Vagina (tissue), 2 donors: ENCODE data around the gene KPNA2. TPM values are rescaled to one million over a fixed set of nuclear protein-coding genes. Genes with fewer than 3 reads are reported as not detected.

Experiments
- DNase-seq, 2 donors: peaks; one replicate each; pipeline ENCODE4 v3.0.0-alpha.2; 2017; ENCODE audit errors: extremely low spot score in 2 of 2
- H3K27ac ChIP-seq: fragments of 200-600 bp; sonication (generic); one replicate; pipeline ENCODE4 v1.5.1; 2019
- H3K27me3 ChIP-seq: fragments of 200-600 bp; sonication (generic); one replicate; pipeline ENCODE4 v1.5.1; 2019
- H3K36me3 ChIP-seq, 2 donors: fragments of 200-600 bp; sonication (generic); one replicate each; pipeline ENCODE4 v1.5.1; 2017 to 2019
- H3K4me1 ChIP-seq: fragments of 200-600 bp; sonication (generic); one replicate; pipeline ENCODE4 v1.5.1; 2019
- H3K4me3 ChIP-seq, 2 donors: fragments of 200-600 bp; sonication (generic); 1 replicate in 1 of 2; 2 replicates in 1 of 2; pipeline ENCODE4 v1.5.1; 2016 to 2019
- H3K9me3 ChIP-seq: fragments of 200-600 bp; sonication (generic); one replicate; pipeline ENCODE4 v1.5.1; 2019
- POLR2A ChIP-seq, 2 donors: fragments of 450-650 bp; IDR thresholded peaks; one replicate each; pipeline ENCODE4 v1.6.1; 2017; ENCODE audit warnings: antibody characterized with exemption in 2 of 2, mild to moderate bottlenecking in 2 of 2, moderate library complexity in 2 of 2
- POLR2AphosphoS5 ChIP-seq, 2 donors: sonication (generic); formaldehyde crosslinking; IDR thresholded peaks; one replicate each; pipeline ENCODE4 v1.9.0; 2017; ENCODE audit warnings: antibody characterized with exemption in 2 of 2, mild to moderate bottlenecking in 2 of 2, low read depth in 1 of 2; ENCODE audit not compliant: insufficient read depth in 1 of 2
- intact Hi-C: fragments of 100-400 bp; cut with DNase I; formaldehyde crosslinking; loops from one replicate; pipeline ENCODE4 v1.15.1; 2023
- total RNA-seq: library from RNA; depleted of rRNA; stranded (reverse); fragments of >200 nt; gene quantifications from one replicate; pipeline ENCODE4 v1.2.3, GENCODE V29; 2016
- TF ChIP-seq, protein P1 (sequence below), 3 experiments: fragments of 450-650 bp in 2 of 3; fragments of 200-600 bp in 1 of 3; sonication (generic) in 1 of 3; IDR thresholded peaks; one replicate each; pipeline ENCODE4 v1.5.1; 2017 to 2019; ENCODE audit warnings: antibody characterized with exemption in 3 of 3, mild to moderate bottlenecking in 2 of 3, moderate library complexity in 2 of 3

The KPNA2 gene
- total RNA-seq, 1 donor from 2014 or later = 29.7 TPM

DNA sequence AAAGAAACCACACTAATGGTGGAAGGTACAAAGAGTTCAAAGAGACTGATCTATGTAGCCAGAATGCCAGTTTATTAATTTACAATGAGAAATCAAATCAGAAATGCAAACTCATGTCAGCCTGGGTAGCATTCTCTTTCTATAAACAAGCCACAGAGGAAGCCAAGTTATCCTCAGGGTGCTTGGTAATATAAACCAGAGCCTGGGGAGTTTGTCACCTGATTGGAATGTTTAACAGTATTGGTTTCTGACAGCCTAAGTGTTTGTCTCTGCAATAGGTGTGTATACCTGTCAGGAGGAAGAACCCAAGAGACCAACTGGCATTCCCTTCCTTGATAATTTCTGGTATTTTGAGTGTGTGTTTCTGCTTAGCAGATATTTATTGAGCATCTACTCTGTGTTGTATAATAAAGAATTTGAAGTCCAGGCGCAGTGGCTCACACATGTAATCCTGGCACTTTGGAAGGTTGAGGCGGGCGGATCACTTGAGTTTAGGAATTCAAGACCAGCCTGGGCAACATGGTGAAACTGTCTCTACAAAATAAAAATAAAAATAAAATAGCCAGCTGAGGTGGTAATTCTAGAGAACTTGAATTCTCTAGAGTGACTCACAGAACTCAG is 36.1 kb upstream of the KPNA2 start:
- no peak for DNase-seq
- H3K4me3 ChIP-seq = no peak overlapping the region
- no peaks in the 10 kb centered on the region for H3K27me3 ChIP-seq
- TF ChIP-seq POLR2A (IDR thresholded peaks at IDR 0.05) (no peak), POLR2AphosphoS5 (IDR thresholded peaks at IDR 0.05; ENCODE audit: insufficient read depth in 1 of 2, low read depth in 1 of 2) (no peak)
- TF ChIP-seq, protein P1, sequence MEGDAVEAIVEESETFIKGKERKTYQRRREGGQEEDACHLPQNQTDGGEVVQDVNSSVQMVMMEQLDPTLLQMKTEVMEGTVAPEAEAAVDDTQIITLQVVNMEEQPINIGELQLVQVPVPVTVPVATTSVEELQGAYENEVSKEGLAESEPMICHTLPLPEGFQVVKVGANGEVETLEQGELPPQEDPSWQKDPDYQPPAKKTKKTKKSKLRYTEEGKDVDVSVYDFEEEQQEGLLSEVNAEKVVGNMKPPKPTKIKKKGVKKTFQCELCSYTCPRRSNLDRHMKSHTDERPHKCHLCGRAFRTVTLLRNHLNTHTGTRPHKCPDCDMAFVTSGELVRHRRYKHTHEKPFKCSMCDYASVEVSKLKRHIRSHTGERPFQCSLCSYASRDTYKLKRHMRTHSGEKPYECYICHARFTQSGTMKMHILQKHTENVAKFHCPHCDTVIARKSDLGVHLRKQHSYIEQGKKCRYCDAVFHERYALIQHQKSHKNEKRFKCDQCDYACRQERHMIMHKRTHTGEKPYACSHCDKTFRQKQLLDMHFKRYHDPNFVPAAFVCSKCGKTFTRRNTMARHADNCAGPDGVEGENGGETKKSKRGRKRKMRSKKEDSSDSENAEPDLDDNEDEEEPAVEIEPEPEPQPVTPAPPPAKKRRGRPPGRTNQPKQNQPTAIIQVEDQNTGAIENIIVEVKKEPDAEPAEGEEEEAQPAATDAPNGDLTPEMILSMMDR (IDR thresholded peaks at IDR 0.05) = no peak
- intact Hi-C loops = no loop called here
- no peak overlapping the region for H3K27ac ChIP-seq
- H3K36me3 ChIP-seq = no peaks in the 10 kb centered on the region
- no peaks in the 10 kb centered on the region for H3K9me3 ChIP-seq
- H3K4me1 ChIP-seq = peaks cover 19% of the 10 kb centered on the region

DNA sequence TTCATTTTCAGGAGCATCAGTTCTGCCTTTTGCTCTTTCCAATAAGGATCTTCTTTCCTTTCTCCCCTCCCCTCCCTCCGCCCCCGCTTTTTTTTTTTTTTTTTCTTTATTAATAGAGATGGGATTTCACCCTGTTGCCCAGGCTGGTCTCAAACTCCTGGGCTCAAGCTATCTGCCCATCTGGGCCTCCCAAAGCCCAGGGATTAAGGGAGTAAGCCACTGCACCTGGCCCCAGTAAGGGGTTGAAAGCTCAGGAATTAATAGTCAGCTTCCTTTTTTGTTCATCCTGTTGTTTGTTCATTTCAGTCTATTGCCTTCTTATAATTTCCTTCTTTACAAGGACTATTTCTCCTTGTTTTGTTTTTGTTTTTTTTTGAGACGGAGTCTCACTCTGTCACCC is 31.3 kb upstream of the KPNA2 start:
- H3K27me3 ChIP-seq = no peaks in the 10 kb centered on the region
- DNase-seq = no peak
- H3K27ac ChIP-seq = no peak overlapping the region
- no peak overlapping the region for H3K4me3 ChIP-seq
- intact Hi-C loops = no loop called here
- H3K9me3 ChIP-seq = no peaks in the 10 kb centered on the region
- TF ChIP-seq, protein P1 (IDR thresholded peaks at IDR 0.05) = no peak
- TF ChIP-seq POLR2A (IDR thresholded peaks at IDR 0.05) (no peak), POLR2AphosphoS5 (IDR thresholded peaks at IDR 0.05; ENCODE audit: insufficient read depth in 1 of 2, low read depth in 1 of 2) (no peak)
- no peaks in the 10 kb centered on the region for H3K36me3 ChIP-seq
- H3K4me1 ChIP-seq = no peaks in the 10 kb centered on the region

DNA sequence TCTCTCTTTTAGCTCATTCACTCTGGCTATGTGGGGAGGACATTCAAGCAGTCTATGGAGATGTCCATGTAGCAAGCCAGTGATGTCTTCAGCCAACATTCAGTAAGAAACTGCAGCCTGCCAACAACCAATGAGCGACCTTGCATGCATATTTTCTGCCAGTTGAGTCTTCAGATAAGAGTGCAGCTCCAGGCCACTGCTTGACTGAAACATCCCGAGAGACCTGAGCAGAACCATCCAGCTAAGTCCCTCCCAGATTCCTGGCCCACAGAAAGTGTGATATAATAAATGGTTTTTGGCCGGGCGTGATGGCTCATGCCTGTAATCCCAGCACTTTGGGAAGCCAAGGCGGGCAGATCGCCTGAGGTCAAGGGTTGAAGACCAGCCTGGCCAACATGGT is 28.7 kb upstream of the KPNA2 start:
- Histone ChIP-seq H3K27me3 (no peaks in the 10 kb centered on the region), H3K4me3 (no peak overlapping the region), H3K9me3 (no peaks in the 10 kb centered on the region), H3K4me1 (no peaks in the 10 kb centered on the region), H3K36me3 (no peaks in the 10 kb centered on the region), H3K27ac (no peak overlapping the region)
- TF ChIP-seq, protein P1 (IDR thresholded peaks at IDR 0.05) = no peak
- TF ChIP-seq POLR2A (IDR thresholded peaks at IDR 0.05) (no peak), POLR2AphosphoS5 (IDR thresholded peaks at IDR 0.05; ENCODE audit: insufficient read depth in 1 of 2, low read depth in 1 of 2) (no peak)
- intact Hi-C loops = no loop called here
- no peak for DNase-seq

DNA sequence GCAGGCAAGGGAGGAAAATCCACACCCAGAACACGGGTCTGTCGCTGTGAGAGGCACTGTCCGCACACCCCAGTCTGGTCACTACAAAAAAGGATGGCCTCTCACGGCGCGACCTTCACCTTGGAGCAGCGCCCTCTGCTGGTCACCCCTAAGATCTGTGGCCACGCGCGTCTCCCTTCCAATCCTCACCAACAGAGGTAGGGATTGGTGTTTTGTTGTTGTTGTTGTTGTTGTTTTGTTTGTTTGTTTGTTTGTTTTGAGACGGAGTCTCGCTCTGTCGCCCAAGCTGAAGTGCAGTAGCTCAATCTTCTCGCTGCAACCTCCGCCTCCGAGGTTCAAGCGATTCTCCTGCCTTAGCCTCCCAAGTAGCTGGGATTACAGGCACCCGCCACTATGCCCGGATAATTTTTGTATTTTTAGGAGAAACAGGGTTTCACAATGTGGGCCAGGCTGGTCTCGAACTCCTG is 24.3 kb upstream of the KPNA2 start:
- Histone ChIP-seq H3K9me3 (no peaks in the 10 kb centered on the region), H3K36me3 (no peaks in the 10 kb centered on the region), H3K4me1 (no peaks in the 10 kb centered on the region), H3K4me3 (no peak overlapping the region), H3K27me3 (no peaks in the 10 kb centered on the region), H3K27ac (no peak overlapping the region)
- no peak for TF ChIP-seq POLR2A (IDR thresholded peaks at IDR 0.05)
- TF ChIP-seq, protein P1 (IDR thresholded peaks at IDR 0.05) = peak; percentile 21 to 63 (median 37)
- no peak for TF ChIP-seq POLR2AphosphoS5 (IDR thresholded peaks at IDR 0.05; ENCODE audit: insufficient read depth in 1 of 2, low read depth in 1 of 2)
- DNase-seq = no peak
- intact Hi-C loops = no loop called here

DNA sequence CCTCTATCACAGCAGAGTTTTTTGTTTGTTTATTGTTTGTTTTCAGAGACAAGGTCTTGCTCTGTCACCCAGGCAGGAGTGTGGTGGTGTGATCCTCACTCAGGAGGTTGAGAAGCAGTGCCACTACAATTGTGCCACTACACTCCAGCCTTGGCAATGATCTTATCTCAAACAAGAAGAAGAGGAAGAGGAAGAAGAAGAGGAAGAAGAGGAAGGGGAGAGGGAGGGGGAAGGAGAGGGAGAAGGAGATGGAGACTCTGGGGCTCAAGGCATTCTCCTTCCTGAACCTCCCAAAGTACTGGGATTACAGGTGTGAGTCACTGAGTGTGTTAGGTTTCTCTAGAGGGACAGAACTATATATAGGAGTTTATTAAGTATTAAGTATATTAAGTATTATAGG is 22.1 kb upstream of the KPNA2 start:
- intact Hi-C loops = no loop called here
- Histone ChIP-seq H3K36me3 (no peaks in the 10 kb centered on the region), H3K4me1 (no peaks in the 10 kb centered on the region), H3K9me3 (no peaks in the 10 kb centered on the region), H3K27me3 (no peaks in the 10 kb centered on the region), H3K27ac (no peak overlapping the region), H3K4me3 (no peak overlapping the region)
- DNase-seq = no peak
- TF ChIP-seq POLR2AphosphoS5 (IDR thresholded peaks at IDR 0.05; ENCODE audit: insufficient read depth in 1 of 2, low read depth in 1 of 2) (no peak), POLR2A (IDR thresholded peaks at IDR 0.05) (no peak)
- TF ChIP-seq, protein P1 (IDR thresholded peaks at IDR 0.05) = no peak
